Stomach smooth muscle (tissue), 2 donors: ENCODE measurements around the gene CYP11A1.
"Not testable (repeated sequence)": the region's sequence is repeated elsewhere in the genome, so short reads cannot be mapped to it uniquely, and the experiment has no call there.

ENCODE experiments used
- H3K27ac ChIP-seq: one replicate; pipeline ENCODE4 v1.7.0; 2013; ENCODE audit warnings: mild to moderate bottlenecking, low read length, inconsistent platforms
- H3K27me3 ChIP-seq, 2 donors: one replicate each; pipeline ENCODE4 v1.7.0; 2013; ENCODE audit warnings: low read length in 2 of 2; ENCODE audit not compliant: insufficient read depth in 2 of 2, control insufficient read depth in 1 of 2
- H3K36me3 ChIP-seq, 2 donors: one replicate each; pipeline ENCODE4 v1.7.0; 2013; ENCODE audit warnings: low read length in 2 of 2; ENCODE audit not compliant: control insufficient read depth in 2 of 2, insufficient read depth in 2 of 2
- H3K4me1 ChIP-seq: one replicate; pipeline ENCODE4 v1.7.0; 2013; ENCODE audit warnings: low read length; ENCODE audit not compliant: control insufficient read depth, insufficient read depth
- H3K4me3 ChIP-seq, 2 donors: one replicate each; pipeline ENCODE4 v1.7.0; 2013; ENCODE audit warnings: low read length in 2 of 2
- H3K9ac ChIP-seq, 2 donors: one replicate each; pipeline ENCODE4 v1.7.0; 2013; ENCODE audit warnings: low read length in 2 of 2, mild to moderate bottlenecking in 1 of 2
- H3K9me3 ChIP-seq, 2 donors: one replicate each; pipeline ENCODE4 v1.7.0; 2013; ENCODE audit warnings: low read length in 2 of 2; ENCODE audit not compliant: control insufficient read depth in 2 of 2
- donor health status: healthy.
- donor health status: Pancreatic carcinoma.

Gene CYP11A1

GRCh38 chr15:74353992-74354391 lies 13.5 kb downstream of the CYP11A1 start:
- H3K9ac ChIP-seq, H3K9me3 ChIP-seq, H3K4me1 ChIP-seq, H3K27me3 ChIP-seq, H3K4me3 ChIP-seq, H3K27ac ChIP-seq, H3K36me3 ChIP-seq: not testable (repeated sequence)

DNA sequence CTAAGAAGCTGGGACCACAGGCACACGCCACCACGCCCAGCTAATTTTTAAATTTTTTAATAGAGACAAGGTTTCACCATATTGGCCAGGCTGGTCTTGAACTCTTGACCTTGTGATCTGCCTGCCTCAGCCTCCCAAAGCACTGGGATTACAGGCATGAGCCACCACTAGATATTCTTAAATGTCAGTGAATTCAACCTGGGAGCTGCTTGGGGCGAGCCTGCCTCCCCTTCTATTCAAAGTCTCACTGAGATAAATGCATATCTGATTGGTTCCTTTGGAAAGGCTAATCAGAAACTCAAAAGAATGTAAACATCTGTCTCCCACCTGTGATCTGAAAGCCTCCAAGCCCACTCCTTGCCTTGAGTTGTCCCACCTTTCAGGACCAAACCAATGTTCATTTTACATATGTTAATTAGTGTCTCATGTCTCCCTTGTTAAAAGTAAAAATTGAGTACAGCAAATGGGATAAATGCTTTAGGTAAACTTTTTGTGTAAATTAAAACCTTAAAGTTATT lies 15.0 kb downstream of the CYP11A1 start:
- H3K9ac ChIP-seq = no peak overlapping the region
- no peak overlapping the region for H3K27ac ChIP-seq
- H3K27me3 ChIP-seq = peaks cover 3 to 6% of the 10 kb centered on the region in 2 donors
- H3K9me3 ChIP-seq = no peaks in the 10 kb centered on the region
- no peaks in the 10 kb centered on the region for H3K36me3 ChIP-seq
- no peaks in the 10 kb centered on the region for H3K4me1 ChIP-seq
- H3K4me3 ChIP-seq = no peak overlapping the region

GRCh38 chr15:74351670-74352069 lies 15.8 kb downstream of the CYP11A1 start:
- Histone ChIP-seq H3K9me3 (no peaks in the 10 kb centered on the region), H3K27me3 (peaks cover 3 to 6% of the 10 kb centered on the region in 2 donors), H3K36me3 (no peaks in the 10 kb centered on the region), H3K27ac (no peak overlapping the region), H3K4me1 (no peaks in the 10 kb centered on the region), H3K9ac (no peak overlapping the region), H3K4me3 (no peak overlapping the region)

GRCh38 chr15:74350295-74351275 lies 16.9 kb downstream of the CYP11A1 start:
- Histone ChIP-seq H3K27me3 (peaks cover 3 to 6% of the 10 kb centered on the region in 2 donors), H3K4me1 (no peaks in the 10 kb centered on the region), H3K27ac (no peak overlapping the region)

GRCh38 chr15:74349241-74349778 lies 18.1 kb downstream of the CYP11A1 start:
- Histone ChIP-seq H3K27me3 (peaks cover 3 to 8% of the 10 kb centered on the region in 2 donors), H3K27ac (no peak overlapping the region), H3K9ac (no peak overlapping the region)

More at GRCh38 chr15:74350295-74351275, 16.9 kb downstream of the CYP11A1 start:
- no peak overlapping the region for H3K9ac ChIP-seq
- no peaks in the 10 kb centered on the region for H3K9me3 ChIP-seq
- H3K4me3 ChIP-seq = no peak overlapping the region
- no peaks in the 10 kb centered on the region for H3K36me3 ChIP-seq

GRCh38 chr15:74347757-74348250 lies 19.6 kb downstream of the CYP11A1 start:
- peaks cover 3 to 8% of the 10 kb centered on the region in 2 donors for H3K27me3 ChIP-seq
- no peaks in the 10 kb centered on the region for H3K9me3 ChIP-seq
- H3K9ac ChIP-seq = no peak overlapping the region
- H3K36me3 ChIP-seq = no peaks in the 10 kb centered on the region
- H3K4me3 ChIP-seq = no peak overlapping the region
- H3K4me1 ChIP-seq = no peaks in the 10 kb centered on the region
- H3K27ac ChIP-seq = no peak overlapping the region

More at GRCh38 chr15:74349241-74349778, 18.1 kb downstream of the CYP11A1 start:
- H3K36me3 ChIP-seq = no peaks in the 10 kb centered on the region
- H3K9me3 ChIP-seq = no peaks in the 10 kb centered on the region
- no peaks in the 10 kb centered on the region for H3K4me1 ChIP-seq
- no peak overlapping the region for H3K4me3 ChIP-seq

- no peak overlapping the region for H3K4me3 ChIP-seq
Measured at GRCh38 chr15:74345051-74345450, 22.4 kb downstream of the CYP11A1 start.

DNA sequence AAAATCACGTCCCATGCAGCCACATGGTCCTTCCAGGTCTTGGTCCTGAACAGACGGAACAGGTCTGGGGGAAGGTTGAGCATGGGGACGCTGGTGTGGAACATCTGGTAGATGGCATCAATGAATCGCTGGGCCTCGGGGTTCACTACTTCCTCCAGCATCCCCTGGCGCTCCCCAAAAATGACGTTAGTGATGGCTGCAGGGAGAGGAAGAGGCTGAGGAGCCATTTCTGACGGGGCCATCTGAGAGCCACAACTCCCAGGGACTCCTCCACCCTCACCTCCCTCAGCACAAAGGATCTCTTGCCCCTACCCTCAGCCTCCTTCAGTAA lies 23.7 kb downstream of the CYP11A1 start:
- H3K27me3 ChIP-seq = peaks cover 0 to 5% of the 10 kb centered on the region in 2 donors
- H3K4me3 ChIP-seq = no peak overlapping the region
- no peak overlapping the region for H3K27ac ChIP-seq
- H3K9ac ChIP-seq = no peak overlapping the region
- no peaks in the 10 kb centered on the region for H3K4me1 ChIP-seq
- no peaks in the 10 kb centered on the region for H3K9me3 ChIP-seq
- H3K36me3 ChIP-seq = no peaks in the 10 kb centered on the region

More at GRCh38 chr15:74345051-74345450, 22.4 kb downstream of the CYP11A1 start:
- Histone ChIP-seq H3K9me3 (no peaks in the 10 kb centered on the region), H3K27me3 (peaks cover 0 to 5% of the 10 kb centered on the region in 2 donors), H3K4me1 (no peaks in the 10 kb centered on the region), H3K27ac (no peak overlapping the region), H3K9ac (no peak overlapping the region), H3K36me3 (no peaks in the 10 kb centered on the region)

DNA sequence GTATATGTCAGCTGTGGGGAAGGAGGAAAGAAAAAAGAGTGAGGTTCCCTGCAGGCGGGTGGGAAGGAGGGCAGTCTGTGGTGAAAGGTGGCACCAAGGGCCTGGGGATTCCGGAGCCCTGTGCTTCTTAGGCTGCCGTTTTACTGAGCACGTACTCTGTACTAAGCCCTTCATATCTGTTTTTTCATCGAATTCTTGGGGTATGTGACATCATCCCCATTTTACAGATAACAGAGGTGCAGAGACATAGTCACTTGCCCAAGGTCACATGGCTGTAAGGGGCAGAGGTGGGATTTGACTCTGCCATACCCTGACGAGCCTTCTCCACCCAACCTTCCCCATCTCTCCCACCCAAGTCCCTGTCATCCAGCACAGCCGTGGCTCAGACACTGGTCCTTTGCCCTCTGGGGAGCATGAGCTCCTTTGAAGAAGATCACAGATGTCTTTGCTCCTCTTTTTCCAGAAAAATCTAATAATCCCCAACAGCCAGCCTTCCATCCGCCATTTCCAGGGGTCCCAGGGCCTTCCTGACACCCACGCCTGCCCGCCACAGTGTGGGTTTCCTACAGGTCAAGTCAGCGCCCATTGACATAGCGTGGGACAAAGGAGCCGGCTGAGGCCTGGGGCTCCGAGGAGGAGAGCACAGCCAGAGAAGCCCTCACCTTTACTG lies 24.2 kb downstream of the CYP11A1 start:
- Histone ChIP-seq H3K9me3 (no peaks in the 10 kb centered on the region), H3K4me3 (no peak overlapping the region), H3K27me3 (peaks cover 0 to 5% of the 10 kb centered on the region in 2 donors), H3K9ac (no peak overlapping the region), H3K36me3 (no peaks in the 10 kb centered on the region), H3K4me1 (no peaks in the 10 kb centered on the region), H3K27ac (no peak overlapping the region)

DNA sequence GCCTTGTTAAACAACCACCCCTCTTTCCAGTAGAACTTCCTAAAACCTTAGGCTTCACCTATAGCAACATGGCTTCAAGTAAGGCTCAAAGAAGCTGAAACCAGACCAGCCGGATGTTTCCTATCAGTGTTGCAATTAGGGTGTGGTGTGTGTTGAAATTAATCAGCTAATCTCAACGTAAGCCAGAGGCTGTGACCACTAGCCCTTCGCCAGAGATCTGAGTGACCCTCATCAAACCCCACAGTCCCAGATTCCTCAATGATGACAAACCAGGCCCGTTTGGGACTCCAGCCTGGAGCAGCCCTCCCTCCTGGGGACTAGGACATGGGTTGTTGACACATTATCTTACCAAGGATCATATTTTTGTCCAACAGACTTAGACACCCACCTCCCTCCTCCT lies 27.3 kb downstream of the CYP11A1 start:
- H3K4me3 ChIP-seq = no peak overlapping the region
- H3K27me3 ChIP-seq = peaks cover 0 to 4% of the 10 kb centered on the region in 2 donors
- no peaks in the 10 kb centered on the region for H3K36me3 ChIP-seq
- no peak overlapping the region for H3K9ac ChIP-seq
- no peak overlapping the region for H3K27ac ChIP-seq
- H3K9me3 ChIP-seq = no peaks in the 10 kb centered on the region
- H3K4me1 ChIP-seq = no peaks in the 10 kb centered on the region
